ENCODE data around the gene HIC1.

The HIC1 gene

DNA sequence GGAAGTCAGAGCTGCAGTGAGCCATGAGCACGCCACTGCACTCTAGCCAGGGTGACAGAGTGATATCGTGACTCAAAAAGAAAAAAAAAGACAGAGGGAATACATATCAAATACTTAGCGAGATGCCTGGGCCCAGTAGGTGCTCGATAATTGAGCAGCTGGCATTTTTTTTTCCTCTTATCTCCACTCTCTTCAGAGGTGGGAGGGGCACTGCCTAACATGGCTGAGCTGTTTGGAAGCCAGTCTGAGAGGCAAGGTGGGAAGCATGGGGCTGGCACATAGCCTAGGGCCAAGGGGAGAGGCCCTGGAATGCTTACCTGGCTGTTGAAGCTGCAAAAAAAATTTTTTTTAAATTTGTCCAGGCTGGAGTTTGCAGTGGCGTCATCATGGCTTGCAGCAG is 38.4 kb downstream of the HIC1 start:
- no peak for TF ChIP-seq ZFX (IDR thresholded peaks at IDR 0.05)
- TF ChIP-seq, protein P1, sequence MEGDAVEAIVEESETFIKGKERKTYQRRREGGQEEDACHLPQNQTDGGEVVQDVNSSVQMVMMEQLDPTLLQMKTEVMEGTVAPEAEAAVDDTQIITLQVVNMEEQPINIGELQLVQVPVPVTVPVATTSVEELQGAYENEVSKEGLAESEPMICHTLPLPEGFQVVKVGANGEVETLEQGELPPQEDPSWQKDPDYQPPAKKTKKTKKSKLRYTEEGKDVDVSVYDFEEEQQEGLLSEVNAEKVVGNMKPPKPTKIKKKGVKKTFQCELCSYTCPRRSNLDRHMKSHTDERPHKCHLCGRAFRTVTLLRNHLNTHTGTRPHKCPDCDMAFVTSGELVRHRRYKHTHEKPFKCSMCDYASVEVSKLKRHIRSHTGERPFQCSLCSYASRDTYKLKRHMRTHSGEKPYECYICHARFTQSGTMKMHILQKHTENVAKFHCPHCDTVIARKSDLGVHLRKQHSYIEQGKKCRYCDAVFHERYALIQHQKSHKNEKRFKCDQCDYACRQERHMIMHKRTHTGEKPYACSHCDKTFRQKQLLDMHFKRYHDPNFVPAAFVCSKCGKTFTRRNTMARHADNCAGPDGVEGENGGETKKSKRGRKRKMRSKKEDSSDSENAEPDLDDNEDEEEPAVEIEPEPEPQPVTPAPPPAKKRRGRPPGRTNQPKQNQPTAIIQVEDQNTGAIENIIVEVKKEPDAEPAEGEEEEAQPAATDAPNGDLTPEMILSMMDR (conservative IDR thresholded peaks at IDR 0.05) = no peak

GRCh38 chr17:2094891-2095535 is 40.1 kb downstream of the HIC1 start:
- peak overlapping the region; percentile 62 for H3K27ac ChIP-seq
- no peak for TF ChIP-seq ZFX (IDR thresholded peaks at IDR 0.05)
- TF ChIP-seq, protein P1 (conservative IDR thresholded peaks at IDR 0.05) = peak; percentile 97

More for the DNA sequence above, 38.4 kb downstream of the HIC1 start:
- H3K27ac ChIP-seq = no peak overlapping the region

- H3K27ac ChIP-seq = peak overlapping the region; percentile 62
- no peak for TF ChIP-seq ZFX (IDR thresholded peaks at IDR 0.05)
- TF ChIP-seq, protein P1 (conservative IDR thresholded peaks at IDR 0.05) = no peak
Observed at GRCh38 chr17:2095536-2095910, 40.6 kb downstream of the HIC1 start.

DNA sequence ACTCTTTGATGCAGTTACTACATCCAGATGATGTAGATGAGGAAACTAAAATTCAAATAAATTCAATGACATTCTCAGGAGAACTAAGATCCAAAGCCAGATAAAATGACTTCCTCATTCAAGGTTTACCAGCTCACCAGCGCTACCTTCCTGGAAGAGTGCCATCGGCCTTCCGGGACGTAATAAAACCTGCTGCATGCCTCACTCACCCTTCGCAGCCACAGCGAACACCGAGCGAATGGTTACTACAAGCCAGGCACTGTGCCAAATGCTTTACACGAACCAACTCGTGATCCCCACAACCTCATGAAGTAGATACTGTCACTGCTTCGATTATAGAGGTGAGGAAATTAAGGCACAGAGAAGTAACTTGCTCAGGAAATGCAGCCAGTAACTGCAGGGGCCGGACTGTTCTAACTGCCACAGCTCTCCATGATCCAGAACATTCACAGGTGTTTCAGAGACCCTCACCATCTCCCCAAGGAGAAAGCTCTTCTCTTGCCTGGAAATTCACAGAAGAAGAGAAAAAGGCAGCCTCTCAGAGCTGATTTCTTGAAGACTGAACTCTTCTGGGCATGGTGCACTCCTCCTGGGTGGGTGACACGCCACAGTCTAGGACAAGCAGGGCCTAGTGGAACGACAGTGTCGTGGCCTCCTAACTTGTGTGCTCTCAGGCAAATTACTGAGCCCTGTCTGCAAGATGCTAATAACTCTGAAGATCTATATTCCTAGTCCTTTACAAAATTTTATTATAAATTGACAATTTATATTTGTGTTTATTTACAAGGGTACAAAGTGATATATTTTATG is 46.8 kb downstream of the HIC1 start:
- TF ChIP-seq, protein P1 (conservative IDR thresholded peaks at IDR 0.05) = no peak
- no peak for TF ChIP-seq ZFX (IDR thresholded peaks at IDR 0.05)
- H3K27ac ChIP-seq = peak overlapping the region; percentile 76

DNA sequence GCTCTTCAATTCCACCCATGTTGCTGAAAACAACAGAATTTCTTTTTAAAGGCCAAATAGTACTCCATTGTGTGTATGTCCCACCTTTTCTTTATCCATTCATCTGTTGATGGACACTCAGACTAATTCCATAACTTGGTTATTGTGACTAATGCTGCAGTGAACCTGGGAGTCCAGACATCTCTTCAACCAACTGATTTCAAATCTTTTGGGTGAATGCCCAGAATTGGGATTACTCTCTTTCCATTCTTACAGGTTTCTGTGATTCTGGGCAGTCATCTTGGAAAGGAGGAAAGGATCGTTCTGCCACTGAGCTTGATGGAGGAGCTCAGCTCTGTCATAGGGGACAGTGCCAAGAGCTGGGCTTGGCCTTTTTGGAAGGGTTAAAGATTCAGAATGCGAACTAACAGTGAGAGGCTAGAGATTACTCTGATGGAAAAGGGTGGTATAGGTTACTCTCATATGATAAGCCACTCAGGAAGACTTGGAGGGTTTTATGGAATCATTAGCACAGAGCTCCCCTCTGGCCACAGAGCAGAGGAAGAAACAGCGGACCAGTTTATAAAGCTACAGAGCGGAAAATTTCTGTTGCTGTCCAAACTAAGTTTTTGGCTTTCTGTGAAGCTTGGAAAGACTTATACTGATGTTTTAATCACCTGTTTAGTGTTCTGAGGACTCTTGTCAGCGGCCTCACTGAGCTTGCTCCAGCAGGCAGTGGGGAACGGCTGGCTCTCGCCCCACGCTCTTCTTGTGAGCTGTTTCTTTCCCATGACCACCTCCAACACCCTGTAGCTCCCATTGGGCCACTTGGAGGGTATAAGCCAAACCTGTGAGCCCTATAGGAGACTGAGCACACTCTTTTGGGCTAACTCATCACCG is 48.3 kb downstream of the HIC1 start:
- peak overlapping the region; percentile 76; the same call in 1 of the 2 replicates for H3K27ac ChIP-seq
- TF ChIP-seq ZFX (IDR thresholded peaks at IDR 0.05) = no peak
- TF ChIP-seq, protein P1 (conservative IDR thresholded peaks at IDR 0.05) = no peak

GRCh38 chr17:2105663-2106062 is 50.8 kb downstream of the HIC1 start:
- TF ChIP-seq, protein P1 (conservative IDR thresholded peaks at IDR 0.05) = no peak
- no peak for TF ChIP-seq ZFX (IDR thresholded peaks at IDR 0.05)
- H3K27ac ChIP-seq = no peak overlapping the region
